K562 (cell line): ENCODE results near the gene MEGF10. TPM values are rescaled to one million over a fixed set of nuclear protein-coding genes. Genes with fewer than 3 reads are reported as not detected.

ENCODE experiments used
- ATAC-seq: fragments of 200-7000 bp; cut with Tn5 transposase; 3 replicates; pipeline ENCODE4 v1.9.1; 2020; ENCODE audit warnings: moderate library complexity
- BruUV-seq: library from RNA; stranded (reverse); fragments of 400-500 nt; replicated peaks from 2 replicates; lab custom pipeline; 2021; lab: Mats Ljungman, UMichigan
- CTCF ChIA-PET: fragments of 300-600 bp; formaldehyde crosslinking; extraction: SDS; loops from one replicate; lab custom pipeline; 2021; ENCODE audit warnings: low intra/inter-chr PET ratio; lab: Yijun Ruan, JAX
- POLR2A ChIA-PET: fragments of 300-600, 350-650 bp; sonication (Branson Sonifier 250); formaldehyde crosslinking; extraction: SDS; loops from one replicate; lab custom pipeline; 2021; ENCODE audit warnings: antibody characterized with exemption, inconsistent platforms; lab: Yijun Ruan, JAX
- DNase-seq, 4 experiments: peaks; one replicate each; pipeline versions ENCODE4 v3.0.0 to v3.0.0-alpha.2; 2011 to 2018; ENCODE audit warnings: low spot score in 3 of 4, mixed read lengths in 3 of 4; ENCODE audit errors: extremely low read depth in 1 of 4
- FAIRE-seq: peaks from 2 replicates; lab custom pipeline; 2011; peaks lifted over from hg19 to GRCh38; lab: Jason Lieb, UNC
- H2AFZ ChIP-seq: 2 replicates; pipeline ENCODE4 v1.6.0; 2011; ENCODE audit warnings: low read depth, low read length, control low read depth, inconsistent platforms
- H3K27ac ChIP-seq: fragments of 200-600 bp; 3 replicates; pipeline ENCODE4 v1.8.0; 2011; ENCODE audit warnings: low read depth, mild to moderate bottlenecking, control low read depth, inconsistent platforms, low read length, moderate library complexity, mixed read lengths; ENCODE audit errors: extremely low read depth
- H3K27me3 ChIP-seq, 2 experiments: fragments of 300-600 bp in 1 of 2; 2 replicates in 1 of 2; 3 replicates in 1 of 2; pipeline versions ENCODE4 v1.6.0 to v1.8.0; 2011; ENCODE audit warnings: inconsistent platforms in 2 of 2, low read length in 2 of 2, mild to moderate bottlenecking in 1 of 2, mixed read lengths in 1 of 2, moderate library complexity in 1 of 2; ENCODE audit not compliant: control insufficient read depth in 2 of 2, insufficient read depth in 2 of 2
- H3K36me3 ChIP-seq: fragments of 300-600 bp; 3 replicates; pipeline ENCODE4 v1.8.0; 2011; ENCODE audit warnings: mild to moderate bottlenecking, low read length, inconsistent platforms; ENCODE audit not compliant: control insufficient read depth, insufficient read depth
- H3K4me1 ChIP-seq, 2 experiments: fragments of 200-600 bp in 1 of 2; replicated peaks in 1 of 2; 2 replicates in 1 of 2; 3 replicates in 1 of 2; pipeline versions ENCODE4 v1.5.1 to v1.8.0; 2011; ENCODE audit warnings: inconsistent platforms in 2 of 2, low read length in 2 of 2, mild to moderate bottlenecking in 1 of 2, mixed read lengths in 1 of 2, moderate library complexity in 1 of 2; ENCODE audit not compliant: control insufficient read depth in 2 of 2, insufficient read depth in 2 of 2
- H3K4me2 ChIP-seq: 2 replicates; pipeline ENCODE4 v1.6.1; 2011; ENCODE audit warnings: low read length, control low read depth, inconsistent platforms, mixed read lengths; ENCODE audit not compliant: insufficient read depth
- H3K4me3 ChIP-seq: fragments of 200-600 bp; sonication (generic), shearing (Covaris generic); 2 replicates; pipeline ENCODE4 v1.5.1; 2016; ENCODE audit warnings: control low read depth, inconsistent platforms
- H3K79me2 ChIP-seq: fragments of 200-600 bp; 3 replicates; pipeline ENCODE4 v1.8.0; 2011; ENCODE audit warnings: low read length, inconsistent platforms; ENCODE audit not compliant: control insufficient read depth, insufficient read depth
- H3K9ac ChIP-seq, 2 experiments: 2 replicates each; pipeline versions ENCODE4 v1.6.0 to v1.6.1; 2011; ENCODE audit warnings: low read depth in 2 of 2, low read length in 2 of 2, control low read depth in 1 of 2, inconsistent platforms in 1 of 2, mild to moderate bottlenecking in 1 of 2, mixed read lengths in 1 of 2; ENCODE audit not compliant: insufficient read depth in 1 of 2
- H3K9me1 ChIP-seq: one replicate; pipeline ENCODE4 v1.6.0; 2011; ENCODE audit warnings: inconsistent platforms, mild to moderate bottlenecking, low read length, moderate library complexity; ENCODE audit not compliant: control insufficient read depth, insufficient read depth
- H3K9me3 ChIP-seq: replicated peaks from 2 replicates; pipeline ENCODE4 v1.5.1; 2011; ENCODE audit warnings: low read depth, low read length, inconsistent platforms; ENCODE audit not compliant: control insufficient read depth, insufficient read depth
- H4K20me1 ChIP-seq: replicated peaks from 2 replicates; pipeline ENCODE4 v1.6.1; 2011; ENCODE audit warnings: low read length, inconsistent platforms, mixed read lengths; ENCODE audit not compliant: control insufficient read depth, insufficient read depth
- DIDO1 ChIP-seq: fragments of 450-650 bp; IDR thresholded peaks from 2 replicates; pipeline ENCODE4 v1.6.1; 2016; ENCODE audit warnings: low read depth, missing biosample characterization, missing genetic modification characterization
- ESRRB ChIP-seq: fragments of 250-450 bp; sonication (Bioruptor Pico); IDR thresholded peaks from 2 replicates; pipeline ENCODE4 v1.5.0; 2020; ENCODE audit warnings: mild to moderate bottlenecking, moderate library complexity, borderline replicate concordance
- HNRNPL ChIP-seq: fragments of 200-400 bp; formaldehyde crosslinking; IDR thresholded peaks from 2 replicates; pipeline ENCODE4 v1.6.1; 2017; ENCODE audit warnings: low read depth, mild to moderate bottlenecking, low read length
- MAFF ChIP-seq: IDR thresholded peaks from 2 replicates; pipeline ENCODE4 v1.6.1; 2012; ENCODE audit warnings: low read length, improper control_type of control experiment
- NFIC ChIP-seq: fragments of 450-650 bp; IDR thresholded peaks from 2 replicates; pipeline ENCODE4 v1.6.1; 2017; ENCODE audit warnings: mild to moderate bottlenecking, inconsistent platforms
- NFYB ChIP-seq: IDR thresholded peaks from 2 replicates; pipeline ENCODE4 v1.6.1; 2011; ENCODE audit warnings: mild to moderate bottlenecking, moderate library complexity; ENCODE audit not compliant: insufficient read length; ENCODE audit errors: extremely low read depth
- PATZ1 ChIP-seq: fragments of 250-450 bp; sonication (Bioruptor Pico); IDR thresholded peaks from 2 replicates; pipeline ENCODE4 v1.5.0; 2020; ENCODE audit warnings: mild to moderate bottlenecking, borderline replicate concordance
- TAF1 ChIP-seq: IDR thresholded peaks from 2 replicates; pipeline ENCODE4 v1.6.1; 2011; ENCODE audit warnings: mild to moderate bottlenecking, low read length, moderate library complexity; ENCODE audit not compliant: insufficient read depth, control insufficient read depth, severe bottlenecking; ENCODE audit errors: extremely low read depth
- TCFL5 ChIP-seq: fragments of 250-450 bp; sonication (Bioruptor Pico); conservative IDR thresholded peaks from 2 replicates; pipeline ENCODE4 v1.6.1; 2021; ENCODE audit warnings: mild to moderate bottlenecking, moderate library complexity, matching md5 sums
- TEAD4 ChIP-seq, 2 experiments: sonication (generic) in 1 of 2; formaldehyde crosslinking in 1 of 2; IDR thresholded peaks; 2 replicates each; pipeline versions ENCODE4 v1.6.1 to v1.8.0; 2012 to 2022; ENCODE audit warnings: borderline replicate concordance in 1 of 2, inconsistent platforms in 1 of 2, low read length in 1 of 2, mild to moderate bottlenecking in 1 of 2, missing genetic modification reagents in 1 of 2
- ZBTB17 ChIP-seq: fragments of 450-650 bp; formaldehyde crosslinking; IDR thresholded peaks from 2 replicates; pipeline ENCODE4 v1.4.0; 2020; ENCODE audit warnings: mild to moderate bottlenecking
- ZNF316 ChIP-seq: fragments of 450-650 bp; IDR thresholded peaks from 2 replicates; pipeline ENCODE4 v1.6.1; 2016
- WGBS: fragments of 100-300 bp; shearing (Covaris generic); methylation state at CpG from one replicate; pipeline ENCODE4 v1.1.6; 2016; ENCODE audit warnings: low coverage, mixed read lengths; ENCODE audit not compliant: insufficient coverage; ENCODE audit errors: missing lambda C conversion rate; 5-methylcytosine and 5-hydroxymethylcytosine counted together
- in situ Hi-C: fragments of 300-500 bp; cut with MboI; formaldehyde crosslinking; loops from 4 replicates; pipeline ENCODE4 v1.15.0; 2018; ENCODE audit warnings: inconsistent platforms, mixed read lengths
- intact Hi-C: fragments of 100-400 bp; cut with micrococcal nuclease; formaldehyde crosslinking; loops from 2 replicates; pipeline ENCODE4 v1.14.2; 2022
- polyA plus RNA-seq, 8 experiments: library from polyadenylated mRNA; depleted of rRNA in 4 of 8; stranded (reverse) in 5 of 8; unstranded in 3 of 8; fragments of >200 nt; fragmentation: Nextera tagmentation in 2 of 8; fragmentation: Illumina TruSeq in 1 of 8; extraction: Ambion mirVana in 2 of 8; extraction: Trizol in 1 of 8; gene quantifications; 2 replicates each; pipeline versions ENCODE4 v1.2.1 to v1.2.3, GENCODE V29; 2011 to 2014; ENCODE audit warnings: inconsistent platforms in 1 of 8, missing spikeins in 1 of 8
- total RNA-seq, 7 experiments: library from RNA; depleted of rRNA in 6 of 7; stranded (reverse); fragments of >200 nt in 6 of 7; fragmentation: Illumina TruSeq in 2 of 7; extraction: Trizol in 2 of 7; gene quantifications; 2 replicates each; pipeline versions ENCODE4 v1.2.1 to v1.2.3, GENCODE V29; 2011 to 2021; ENCODE audit warnings: low replicate concordance in 1 of 7

The MEGF10 gene
- total and polyA plus RNA-seq, 9 of the 15 experiments (the other 6 are each of a cell fraction or from before 2014, with no cell fraction given) = 0.07 TPM; not detected in 8

GRCh38 chr5:127351418-127351817, 60.8 kb downstream of the MEGF10 start (continued):
- TF ChIP-seq TEAD4 (IDR thresholded peaks at IDR 0.05; ENCODE audit: low read length) = no peak
- no peak for TF ChIP-seq TEAD4 (CRISPR knock-in tag; IDR thresholded peaks at IDR 0.05; ENCODE audit: borderline replicate concordance)
- TF ChIP-seq NFIC = no peak
- no peak for TF ChIP-seq TAF1
- no peak for TF ChIP-seq ZBTB17 (CRISPR knock-in tag)
- no peak for TF ChIP-seq PATZ1 (CRISPR knock-in tag)
- no peak for TF ChIP-seq TCFL5 (CRISPR knock-in tag)
- no peak for TF ChIP-seq DIDO1
- TF ChIP-seq NFYB = no peak
- TF ChIP-seq ESRRB (CRISPR knock-in tag) = no peak

GRCh38 chr5:127352068-127352467, 61.5 kb downstream of the MEGF10 start:
- POLR2A ChIA-PET = no interaction called here
- no peaks in the 10 kb centered on the region for H3K9me1 ChIP-seq
- no peak overlapping the region for H3K4me2 ChIP-seq
- no peak for TF ChIP-seq HNRNPL
- peak; percentile 38; the same call in 1 of the 2 replicates for TF ChIP-seq ZNF316
- TF ChIP-seq MAFF = 0 out of 2 replicates have a peak, but pooled peaks have one; percentile 38
- H3K9me3 ChIP-seq = no peaks in the 10 kb centered on the region
- H3K4me3 ChIP-seq = no peak overlapping the region
- H3K36me3 ChIP-seq = no peaks in the 10 kb centered on the region
- H3K4me1 ChIP-seq = no peaks in the 10 kb centered on the region
- DNase-seq (no peak), ATAC-seq (no peak), FAIRE-seq (no peak)
- intact Hi-C loops (no loop called here), in situ Hi-C loops (no loop called here)
- H3K79me2 ChIP-seq = no peaks in the 10 kb centered on the region
- no peak overlapping the region for H3K9ac ChIP-seq
- 0% methylated on average over 2 of the region's 2 CpGs for WGBS
- H2AFZ ChIP-seq = no peak overlapping the region
- H3K27ac ChIP-seq = no peak overlapping the region
- BruUV-seq = no TSS peak
- no peaks in the 10 kb centered on the region for H4K20me1 ChIP-seq
- peaks cover 0 to 9% of the 10 kb centered on the region in 2 experiments; a peak in 3 of 5 replicates for H3K27me3 ChIP-seq
- CTCF ChIA-PET = no interaction called here
